Brain microvascular endothelial cell (primary cell): Measurements from ENCODE around the gene ZCCHC14.

ENCODE experiments used
- DNase-seq: peaks from one replicate; pipeline ENCODE4 v3.0.0-alpha.2; 2020
- H3K27ac ChIP-seq: fragments of 250-450 bp; sonication (Bioruptor Pico); 2 replicates; pipeline ENCODE4 v1.5.1; 2020; ENCODE audit warnings: mild to moderate bottlenecking, moderate library complexity
- H3K27me3 ChIP-seq: fragments of 250-450 bp; sonication (Bioruptor Pico); replicated peaks from 2 replicates; pipeline ENCODE4 v1.5.1; 2020; ENCODE audit warnings: mild to moderate bottlenecking
- H3K36me3 ChIP-seq: fragments of 250-450 bp; sonication (Bioruptor Pico); replicated peaks from 2 replicates; pipeline ENCODE4 v1.5.1; 2020; ENCODE audit warnings: mild to moderate bottlenecking
- H3K4me3 ChIP-seq: 2 replicates; pipeline ENCODE4 v1.5.1; 2011; ENCODE audit warnings: low read depth, mild to moderate bottlenecking, control low read depth, low read length, moderate library complexity
- in situ Hi-C: cut with HindIII; loops from 2 replicates; pipeline ENCODE4 v1.10.0; 2017; ENCODE audit warnings: low sequenced_read_pairs, low pct_ligation_motif_present
- TF ChIP-seq, protein P1 (sequence below): IDR thresholded peaks from 2 replicates; pipeline ENCODE4 v1.5.1; 2011; ENCODE audit warnings: low read depth, mild to moderate bottlenecking, moderate library complexity, low read length, control low read depth, inconsistent platforms; ENCODE audit errors: missing control alignments

ZCCHC14 gene

GRCh38 chr16:87432330-87432915 is 60.4 kb downstream of the ZCCHC14 start:
- no peak overlapping the region for H3K27ac ChIP-seq
- in situ Hi-C loops, result no loop called here

DNA sequence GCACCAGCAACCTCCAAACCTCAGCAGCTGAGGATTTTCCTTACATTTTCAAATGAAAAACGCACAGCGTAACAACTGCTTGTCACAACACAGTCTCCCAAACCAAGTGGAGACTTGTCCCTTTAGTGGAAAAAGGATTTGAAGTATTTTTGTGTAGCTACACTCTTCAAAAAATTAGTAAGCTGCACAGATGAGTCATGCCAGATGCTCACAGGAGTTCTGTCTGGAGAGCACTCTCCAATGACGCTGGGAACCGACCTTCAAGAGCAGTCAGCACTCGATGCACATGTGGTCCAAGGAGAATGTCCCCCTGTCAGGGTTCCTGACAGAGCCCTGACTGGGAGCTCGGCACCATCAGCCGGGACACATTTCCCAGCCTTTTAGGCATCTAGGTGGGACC is 60.9 kb downstream of the ZCCHC14 start:
- H3K36me3 ChIP-seq, result no peaks in the 10 kb centered on the region
- no peaks in the 10 kb centered on the region for H3K27me3 ChIP-seq
- peak; percentile 80 for DNase-seq
- in situ Hi-C loops, result no loop called here
- H3K27ac ChIP-seq, result no peak overlapping the region
- no peak overlapping the region for H3K4me3 ChIP-seq
- TF ChIP-seq, protein P1, sequence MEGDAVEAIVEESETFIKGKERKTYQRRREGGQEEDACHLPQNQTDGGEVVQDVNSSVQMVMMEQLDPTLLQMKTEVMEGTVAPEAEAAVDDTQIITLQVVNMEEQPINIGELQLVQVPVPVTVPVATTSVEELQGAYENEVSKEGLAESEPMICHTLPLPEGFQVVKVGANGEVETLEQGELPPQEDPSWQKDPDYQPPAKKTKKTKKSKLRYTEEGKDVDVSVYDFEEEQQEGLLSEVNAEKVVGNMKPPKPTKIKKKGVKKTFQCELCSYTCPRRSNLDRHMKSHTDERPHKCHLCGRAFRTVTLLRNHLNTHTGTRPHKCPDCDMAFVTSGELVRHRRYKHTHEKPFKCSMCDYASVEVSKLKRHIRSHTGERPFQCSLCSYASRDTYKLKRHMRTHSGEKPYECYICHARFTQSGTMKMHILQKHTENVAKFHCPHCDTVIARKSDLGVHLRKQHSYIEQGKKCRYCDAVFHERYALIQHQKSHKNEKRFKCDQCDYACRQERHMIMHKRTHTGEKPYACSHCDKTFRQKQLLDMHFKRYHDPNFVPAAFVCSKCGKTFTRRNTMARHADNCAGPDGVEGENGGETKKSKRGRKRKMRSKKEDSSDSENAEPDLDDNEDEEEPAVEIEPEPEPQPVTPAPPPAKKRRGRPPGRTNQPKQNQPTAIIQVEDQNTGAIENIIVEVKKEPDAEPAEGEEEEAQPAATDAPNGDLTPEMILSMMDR, result no peak

More at GRCh38 chr16:87432330-87432915, 60.4 kb downstream of the ZCCHC14 start:
- Histone ChIP-seq H3K27me3 (no peaks in the 10 kb centered on the region), H3K4me3 (no peak overlapping the region), H3K36me3 (no peaks in the 10 kb centered on the region)
- DNase-seq, result no peak
- TF ChIP-seq, protein P1, result no peak

GRCh38 chr16:87426423-87427215 is 66.2 kb downstream of the ZCCHC14 start:
- DNase-seq, result no peak
- Histone ChIP-seq H3K36me3 (no peaks in the 10 kb centered on the region), H3K27me3 (no peaks in the 10 kb centered on the region), H3K27ac (no peak overlapping the region), H3K4me3 (no peak overlapping the region)
- in situ Hi-C loops, result no loop called here
- TF ChIP-seq, protein P1, result no peak

GRCh38 chr16:87425941-87426340 is 66.9 kb downstream of the ZCCHC14 start:
- DNase-seq, result no peak
- in situ Hi-C loops, result no loop called here
- H3K36me3 ChIP-seq, result peaks cover 2% of the 10 kb centered on the region
- no peak overlapping the region for H3K4me3 ChIP-seq
- no peak overlapping the region for H3K27ac ChIP-seq
- no peaks in the 10 kb centered on the region for H3K27me3 ChIP-seq
- TF ChIP-seq, protein P1, result no peak

DNA sequence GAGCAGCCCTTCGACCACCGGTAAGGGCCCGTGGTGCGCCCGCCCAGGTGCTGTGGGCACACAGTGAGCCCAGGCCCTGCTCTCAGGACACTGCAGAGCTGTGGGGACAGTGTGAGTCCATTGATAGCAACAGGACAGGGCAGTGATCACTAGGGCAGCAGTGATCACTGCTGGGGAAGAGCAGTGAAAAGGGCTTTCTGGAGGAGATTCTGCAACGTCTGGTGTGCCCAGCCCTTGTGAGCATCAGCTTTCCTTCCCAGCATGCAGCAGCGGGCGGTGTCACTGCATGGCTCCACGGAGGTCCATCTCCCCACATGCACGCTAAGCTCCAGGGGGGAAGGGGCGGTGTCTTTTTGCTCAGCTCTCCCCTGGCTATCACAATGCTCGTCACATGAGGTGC is 68.6 kb downstream of the ZCCHC14 start:
- Histone ChIP-seq H3K27ac (no peak overlapping the region), H3K36me3 (peaks cover 2% of the 10 kb centered on the region), H3K4me3 (no peak overlapping the region), H3K27me3 (no peaks in the 10 kb centered on the region)
- in situ Hi-C loops, result no loop called here
- DNase-seq, result no peak
- TF ChIP-seq, protein P1, result no peak

- TF ChIP-seq, protein P1, result no peak
- peaks cover 2% of the 10 kb centered on the region for H3K36me3 ChIP-seq
- in situ Hi-C loops, result no loop called here
These were observed 69.4 kb downstream of the ZCCHC14 start for GRCh38 chr16:87423429-87423828.

More at GRCh38 chr16:87423429-87423828, 69.4 kb downstream of the ZCCHC14 start:
- DNase-seq, result no peak
- Histone ChIP-seq H3K27me3 (no peaks in the 10 kb centered on the region), H3K27ac (no peak overlapping the region), H3K4me3 (no peak overlapping the region)
